CMK (cell line): Measurements from ENCODE around the gene SYNDIG1L.
A peak's percentile ranks its signal among the peaks of the same experiment; 100 is the strongest.
"Not testable (repeated sequence)": the region's sequence is repeated elsewhere in the genome, so short reads cannot be mapped to it uniquely, and the experiment has no call there.

Source experiments
- DNase-seq: peaks from one replicate; pipeline ENCODE4 v3.0.0-alpha.2; 2010; ENCODE audit warnings: low read depth

The SYNDIG1L gene

GRCh38 chr14:74402401-74403251 is 23.4 kb downstream of the SYNDIG1L start:
- DNase-seq: no peak

DNA sequence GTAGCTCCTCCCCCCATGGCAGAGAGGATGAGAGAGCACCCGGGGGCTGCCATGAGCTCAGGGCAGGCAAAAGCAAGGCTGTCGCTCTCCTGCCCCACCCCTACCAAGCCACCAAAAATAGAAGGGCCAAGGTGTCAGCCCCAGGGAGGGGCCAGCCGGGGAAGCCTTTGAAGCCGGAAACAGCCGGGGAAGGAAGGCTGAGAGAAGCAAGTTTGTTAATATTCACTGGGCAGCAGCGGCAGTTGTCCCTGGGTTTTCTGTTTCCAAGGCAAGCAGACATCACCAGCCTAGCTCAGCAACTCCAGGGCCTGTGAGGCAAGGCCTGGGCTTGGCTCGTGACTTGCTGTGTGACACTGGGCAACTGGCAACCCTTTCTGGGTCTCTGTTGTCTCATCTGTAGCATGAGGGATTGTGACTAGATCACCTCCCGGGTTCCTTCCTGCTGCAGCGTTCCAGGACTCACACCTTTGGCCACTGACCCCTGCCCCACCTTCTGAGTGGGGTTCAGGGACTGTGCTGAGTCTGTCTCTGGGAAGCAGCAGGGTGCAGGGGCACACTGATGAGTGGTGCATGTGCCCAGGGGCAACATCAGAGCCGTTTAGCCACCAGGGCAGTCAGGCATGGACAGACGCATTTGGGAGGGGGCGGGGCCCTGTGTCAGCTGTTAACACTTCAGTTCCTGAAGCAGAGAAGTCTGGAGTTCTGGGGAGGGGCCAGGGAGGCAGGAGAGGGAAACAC is 24.3 kb downstream of the SYNDIG1L start:
- no peak for DNase-seq

DNA sequence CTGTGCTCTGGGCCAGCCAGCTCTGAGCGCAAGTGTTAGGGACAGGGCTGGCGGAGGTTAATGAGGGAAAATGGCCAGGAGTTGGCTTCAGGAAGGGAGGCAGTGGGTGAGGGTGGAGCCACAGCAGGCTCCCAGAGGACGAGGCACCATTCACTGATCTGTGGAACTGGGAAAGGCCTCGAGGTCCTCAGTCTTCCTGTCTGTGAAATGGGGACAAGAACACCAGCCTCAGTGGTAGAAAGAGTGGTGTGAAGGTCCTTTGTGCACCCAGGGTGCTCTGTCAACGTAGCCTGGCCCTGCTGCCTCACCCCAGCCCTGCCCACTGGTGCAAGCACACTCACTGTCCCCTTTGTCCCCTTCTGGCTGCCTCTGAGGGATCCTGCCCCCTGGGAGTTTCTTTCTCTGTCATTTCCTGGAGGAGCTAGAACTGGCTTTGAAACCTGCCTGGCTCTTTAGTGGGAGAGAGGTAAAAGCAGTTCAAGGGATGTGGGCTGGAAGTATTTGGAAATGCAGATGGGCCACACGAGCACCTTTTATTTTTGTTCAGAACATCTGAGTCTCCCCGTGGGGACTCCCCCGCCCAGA is 25.0 kb downstream of the SYNDIG1L start:
- no peak for DNase-seq

DNA sequence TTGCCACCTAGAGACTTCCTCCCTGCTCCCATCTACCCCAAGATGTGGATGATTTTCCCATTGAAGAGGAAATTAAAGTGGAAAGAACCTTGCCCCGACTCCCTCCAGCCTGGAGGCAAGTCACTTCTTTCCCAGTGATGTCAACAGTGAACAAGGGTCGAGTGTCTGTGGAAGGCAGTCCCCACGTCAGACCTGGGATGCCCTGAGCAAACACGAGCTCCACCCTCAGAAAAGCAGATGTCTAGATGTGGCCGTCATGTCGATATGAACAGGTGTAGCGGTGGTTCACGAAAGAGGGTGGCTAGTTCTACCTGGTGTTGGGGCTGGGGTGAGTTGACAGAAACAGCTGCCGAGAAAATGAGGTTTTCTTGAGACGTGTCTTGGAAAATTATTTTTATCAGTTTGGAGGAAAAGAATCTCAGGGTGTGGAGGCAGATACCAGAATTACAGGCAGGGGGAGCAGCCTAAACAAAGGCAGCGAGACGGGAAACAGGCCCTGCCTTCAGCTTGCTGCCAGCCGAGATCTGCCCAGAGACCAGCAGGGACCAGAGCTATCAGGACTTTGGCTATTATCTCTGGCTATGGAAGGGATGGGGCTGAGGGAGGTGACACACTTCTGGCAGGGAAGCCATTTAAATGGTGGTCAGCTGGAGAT is 25.9 kb downstream of the SYNDIG1L start:
- no peak for DNase-seq

DNA sequence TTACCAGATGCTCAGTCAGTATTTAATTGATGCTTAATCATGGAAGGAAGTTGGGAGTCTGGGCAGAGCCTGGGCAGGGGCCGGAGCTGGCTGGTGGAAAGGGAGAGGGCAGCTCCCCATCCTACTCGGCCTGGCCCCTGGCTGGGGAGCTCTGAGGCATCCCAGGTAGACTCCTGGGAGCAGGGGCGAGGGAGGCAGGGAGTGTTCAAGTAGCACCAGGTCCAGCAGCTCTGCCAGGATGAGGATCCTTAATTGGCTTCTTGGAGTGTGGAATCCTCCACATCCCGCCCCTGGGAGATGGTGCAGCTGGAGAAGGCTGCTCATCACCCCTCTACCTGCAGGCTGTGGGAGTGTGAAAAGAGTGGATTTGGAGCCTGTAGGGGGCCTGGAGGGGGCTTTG is 30.9 kb downstream of the SYNDIG1L start:
- no peak for DNase-seq

GRCh38 chr14:74394549-74394948 is 31.5 kb downstream of the SYNDIG1L start:
- no peak for DNase-seq

DNA sequence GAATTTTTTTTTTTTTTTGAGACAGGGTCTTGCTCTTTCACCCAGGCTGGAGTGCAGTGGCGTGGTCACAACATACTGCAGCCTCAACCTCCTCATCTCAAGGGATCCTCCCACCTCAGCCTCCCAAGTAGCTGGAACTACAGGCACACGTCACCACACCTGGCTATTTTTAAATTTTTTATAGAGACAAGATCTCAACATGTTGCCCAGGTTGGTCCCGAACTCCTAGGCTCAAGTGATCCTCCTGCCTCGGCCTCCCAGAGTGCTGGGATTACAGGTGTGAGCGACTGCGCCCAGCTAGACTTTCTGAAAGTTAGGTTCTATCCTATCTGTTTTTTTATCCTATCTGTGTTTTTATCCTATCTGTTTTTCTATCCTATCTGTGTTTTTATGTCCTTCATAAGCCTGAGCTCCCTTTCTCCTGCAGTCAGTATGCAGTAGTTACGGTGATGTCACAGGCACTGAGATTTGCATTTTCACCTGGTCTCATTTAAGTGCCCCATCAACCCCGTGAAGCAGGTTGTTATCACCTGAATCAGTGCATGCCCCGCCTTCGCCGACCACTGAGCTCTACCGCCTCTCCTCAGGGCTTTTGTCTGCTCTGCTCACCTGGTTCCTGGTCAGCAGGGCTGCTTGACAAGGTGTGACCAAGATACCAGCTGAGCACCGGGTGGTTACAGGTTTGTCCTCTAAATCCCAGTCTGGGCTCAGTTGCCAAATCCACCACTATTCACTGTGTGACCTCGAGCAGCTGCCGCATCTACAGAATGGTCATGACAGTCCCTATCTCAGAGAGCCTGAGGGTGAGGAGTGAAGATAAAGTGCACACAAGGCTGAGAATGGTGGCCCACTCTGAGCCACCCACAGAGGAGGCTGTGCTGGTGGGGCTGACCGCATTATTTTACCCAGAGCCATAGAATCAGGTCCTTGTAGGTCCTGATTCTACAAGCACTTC is 33.1 kb downstream of the SYNDIG1L start:
- DNase-seq: no peak

GRCh38 chr14:74391479-74391878 is 34.5 kb downstream of the SYNDIG1L start:
- no peak for DNase-seq

GRCh38 chr14:74390505-74390904 is 35.5 kb downstream of the SYNDIG1L start:
- not testable (repeated sequence) for DNase-seq

DNA sequence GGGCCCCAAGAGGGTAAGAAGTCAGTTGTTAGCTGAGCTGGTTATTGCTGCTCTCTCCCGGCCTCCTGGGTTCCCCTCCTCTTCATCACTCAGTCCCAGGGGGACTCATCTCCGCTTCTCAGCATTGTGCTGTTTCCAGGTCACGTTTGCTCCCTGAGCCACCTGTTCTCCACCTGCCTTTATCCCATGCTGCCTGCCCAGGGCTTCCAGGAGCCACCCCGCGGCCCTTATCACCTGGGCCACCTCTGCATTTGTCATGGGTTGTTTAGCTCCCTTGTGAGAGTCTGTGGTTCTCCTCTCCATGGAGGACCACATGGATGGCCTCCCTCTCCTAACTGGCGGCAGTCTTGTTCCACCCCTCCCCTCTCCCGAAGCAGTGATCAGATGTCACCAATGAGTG is 36.0 kb downstream of the SYNDIG1L start:
- no peak for DNase-seq

- DNase-seq: no peak
Observed at GRCh38 chr14:74382231-74382630, 43.8 kb downstream of the SYNDIG1L start.

DNA sequence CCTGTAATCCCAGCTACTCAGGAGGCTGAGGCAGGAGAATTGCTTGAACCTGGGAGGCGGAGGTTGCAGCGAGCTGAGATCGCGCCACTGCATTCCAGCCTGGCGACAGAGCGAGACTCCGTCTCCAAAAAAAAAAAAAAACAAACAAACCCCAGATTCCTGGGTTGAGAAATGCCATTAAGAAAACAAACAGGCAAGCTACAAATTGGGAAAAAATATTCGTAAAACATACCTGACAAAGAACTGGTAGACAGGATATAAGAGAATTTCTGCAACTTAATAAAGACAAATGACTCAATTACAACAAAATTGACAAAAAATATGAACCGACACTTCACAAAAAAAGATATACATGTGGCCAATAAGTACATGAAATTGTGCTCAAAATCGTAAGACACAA is 44.4 kb downstream of the SYNDIG1L start:
- not testable (repeated sequence) for DNase-seq

GRCh38 chr14:74380845-74381244 is 45.2 kb downstream of the SYNDIG1L start:
- no peak for DNase-seq

DNA sequence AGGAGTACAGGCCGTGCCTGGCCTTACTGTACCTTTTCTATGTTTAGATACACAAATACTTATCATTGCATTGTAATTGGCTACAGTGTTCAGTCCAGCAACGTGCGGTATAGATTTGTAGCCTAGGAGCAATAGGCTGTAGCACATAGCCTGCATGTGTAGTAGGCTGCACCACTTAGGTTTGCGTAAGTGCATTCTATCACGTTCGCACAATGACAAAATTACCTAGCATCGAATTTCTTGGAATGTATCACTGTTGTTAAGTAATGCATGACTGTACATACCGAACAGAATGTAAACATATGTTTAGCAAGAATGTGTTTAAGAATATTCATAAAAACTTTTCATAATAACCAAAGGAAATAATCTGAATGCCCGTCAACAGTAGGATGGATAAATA is 45.8 kb downstream of the SYNDIG1L start:
- DNase-seq: no peak

- DNase-seq: no peak
Observed at GRCh38 chr14:74377976-74378690, 47.9 kb downstream of the SYNDIG1L start.

DNA sequence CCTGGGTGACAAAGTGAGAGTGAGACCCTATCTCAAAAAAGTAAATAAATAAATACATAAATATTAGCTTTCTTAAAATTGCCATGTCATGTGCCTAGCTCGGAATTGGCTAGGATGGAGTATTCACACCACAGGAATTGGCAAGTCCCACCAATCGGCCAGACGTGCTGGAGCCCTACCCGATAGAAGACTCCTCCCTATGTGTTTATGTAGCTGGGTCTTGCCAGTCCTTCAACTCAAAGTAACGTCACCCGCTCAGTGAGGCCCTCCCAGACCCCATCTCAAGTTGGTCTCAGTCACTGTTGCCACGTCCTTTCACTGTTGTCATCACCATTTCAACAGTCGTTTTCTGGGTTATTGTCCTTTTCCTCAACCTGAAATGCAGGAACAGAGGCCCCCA is 57.6 kb downstream of the SYNDIG1L start:
- DNase-seq: no peak

DNA sequence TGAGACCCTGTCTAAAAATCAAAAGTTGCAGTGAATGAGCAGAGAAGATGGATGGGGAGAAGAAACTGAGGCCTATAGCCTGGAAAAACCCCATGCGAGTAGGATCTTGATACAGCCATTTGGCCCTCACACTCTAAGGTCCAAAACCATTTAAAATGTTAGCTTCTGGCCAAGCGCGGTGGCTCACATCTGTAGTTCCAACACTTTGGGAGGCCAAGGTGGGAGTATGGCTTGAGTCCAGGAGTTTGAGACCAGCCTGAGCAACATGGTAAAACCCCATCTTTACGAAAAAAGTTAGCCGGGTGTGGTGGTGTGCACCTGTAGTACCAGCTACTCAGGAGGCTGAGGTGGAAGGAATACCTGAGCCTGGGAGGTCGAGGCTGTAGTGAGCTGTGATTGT is 58.0 kb downstream of the SYNDIG1L start:
- no peak for DNase-seq

DNA sequence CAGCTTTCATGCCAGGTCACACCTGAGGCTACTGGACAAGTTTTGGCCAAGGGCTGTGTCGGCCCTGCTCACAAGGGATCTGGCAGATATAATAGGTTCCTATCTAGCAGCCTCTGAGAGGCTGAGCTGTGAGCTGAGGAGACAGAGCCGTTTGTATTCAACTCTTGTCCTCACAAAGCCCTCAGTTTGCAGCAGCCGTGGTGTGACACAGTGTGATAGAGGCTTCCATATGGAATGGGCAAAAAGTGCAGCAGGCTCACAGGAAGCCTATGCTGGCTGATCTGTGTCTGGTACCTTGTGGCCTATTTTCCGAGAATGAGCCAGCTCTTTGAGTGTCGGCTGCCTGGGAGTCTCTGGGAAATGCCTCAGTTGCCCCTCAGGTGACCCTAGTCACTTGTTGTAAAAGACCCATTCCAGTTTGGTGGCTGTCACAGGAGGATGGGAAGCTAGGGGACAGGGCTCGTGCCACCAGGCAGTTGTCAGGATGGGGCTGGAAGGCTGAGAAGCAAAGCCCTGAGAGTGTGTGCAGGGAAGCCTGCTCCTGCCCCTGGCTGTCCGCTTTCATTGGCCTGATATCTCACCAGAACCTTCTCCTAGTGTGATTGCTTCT is 61.6 kb downstream of the SYNDIG1L start:
- DNase-seq: no peak

DNA sequence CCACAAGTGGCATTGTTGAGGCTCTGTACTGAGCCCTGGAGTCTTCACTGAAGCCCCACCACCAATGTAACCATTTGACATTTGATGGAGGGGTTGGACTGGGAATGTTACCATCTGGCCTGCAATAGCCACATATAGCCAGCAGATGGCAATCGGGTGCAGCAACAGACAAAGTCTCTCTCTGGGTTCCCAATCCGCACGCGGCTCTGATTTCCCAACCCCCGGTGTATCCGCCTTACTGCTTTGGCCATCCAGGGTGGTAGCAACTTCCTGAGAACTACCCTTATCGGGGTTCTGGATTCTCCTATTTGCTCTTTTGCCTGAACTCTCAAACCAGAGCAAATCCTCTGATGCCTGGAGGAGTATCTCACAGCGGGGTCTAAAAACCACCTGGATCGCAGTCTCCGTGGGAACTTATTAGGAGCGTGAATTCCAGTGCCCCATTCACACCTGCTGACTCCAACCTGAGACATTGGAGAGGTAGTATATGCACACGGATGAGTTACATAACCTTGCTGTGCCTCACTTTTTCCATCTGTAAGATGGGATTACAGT is 63.6 kb downstream of the SYNDIG1L start:
- peak; percentile 21 for DNase-seq

DNA sequence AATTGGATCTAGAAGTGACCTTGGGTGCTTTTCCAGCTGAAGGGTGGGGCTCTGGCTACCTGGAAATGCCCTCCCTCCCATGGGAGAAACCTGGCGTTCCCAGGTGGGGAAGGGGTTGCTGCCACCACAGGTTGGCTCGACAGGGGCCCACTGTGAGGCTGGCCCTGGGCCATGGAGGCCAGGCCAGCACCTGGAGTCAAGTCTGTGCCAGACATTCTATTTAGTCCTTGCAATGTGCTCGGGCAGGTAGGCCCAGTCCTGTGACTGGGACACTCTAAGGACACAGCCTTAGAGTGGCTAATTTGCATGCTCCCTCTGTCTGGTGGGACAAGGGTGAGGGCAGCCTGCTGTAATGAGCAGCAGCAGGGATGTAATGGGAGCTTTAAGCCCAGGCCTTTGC is 65.8 kb downstream of the SYNDIG1L start:
- no peak for DNase-seq
